OCI-LY3 (cell line): ENCODE results near the gene SLC12A6.

Source experiments
- H2AFZ ChIP-seq: fragments of 200-600, 300-600 bp; shearing (Covaris generic); 2 replicates; pipeline ENCODE4 v1.6.0; 2014; ENCODE audit warnings: antibody characterized with exemption, low read depth, low read length
- H3K27ac ChIP-seq: fragments of 200-600, 300-600 bp; sonication (generic); 2 replicates; pipeline ENCODE4 v1.5.1; 2014; ENCODE audit warnings: mild to moderate bottlenecking, low read length, moderate library complexity, mixed read lengths
- H3K27me3 ChIP-seq: fragments of 200-600, 300-600 bp; sonication (generic); 2 replicates; pipeline ENCODE4 v1.6.1; 2014; ENCODE audit warnings: low read depth, low read length, mixed read lengths
- H3K36me3 ChIP-seq: fragments of 200-600, 300-600 bp; sonication (generic); replicated peaks from 2 replicates; pipeline ENCODE3; 2014; ENCODE audit warnings: low read depth, low read length, mixed read lengths
- H3K4me1 ChIP-seq: fragments of 300-600, 200-600 bp; sonication (generic); 2 replicates; pipeline ENCODE4 v1.6.1; 2014; ENCODE audit warnings: low read length, mixed read lengths
- H3K4me2 ChIP-seq: fragments of 200-600, 300-600 bp; sonication (generic); 2 replicates; pipeline ENCODE4 v1.6.1; 2014; ENCODE audit warnings: low read length, mixed read lengths
- H3K4me3 ChIP-seq: fragments of 300-600, 200-600 bp; sonication (generic); 2 replicates; pipeline ENCODE4 v1.5.1; 2014; ENCODE audit warnings: antibody characterized with exemption, mild to moderate bottlenecking, low read length, moderate library complexity
- H3K79me2 ChIP-seq: fragments of 300-600, 200-600 bp; shearing (Covaris generic); 2 replicates; pipeline ENCODE4 v1.6.1; 2014; ENCODE audit warnings: mild to moderate bottlenecking, low read length, mixed read lengths
- H3K9ac ChIP-seq: fragments of 300-600, 200-600 bp; shearing (Covaris generic); 2 replicates; pipeline ENCODE4 v1.6.0; 2014; ENCODE audit warnings: mild to moderate bottlenecking, low read length, moderate library complexity
- H3K9me3 ChIP-seq: fragments of 200-600, 300-600 bp; shearing (Covaris generic); 2 replicates; pipeline ENCODE4 v1.6.1; 2014; ENCODE audit warnings: low read length, mixed read lengths; ENCODE audit not compliant: insufficient read depth
- H4K20me1 ChIP-seq: fragments of 200-600, 300-600 bp; sonication (generic); 2 replicates; pipeline ENCODE4 v1.6.1; 2016; ENCODE audit warnings: low read length, mixed read lengths; ENCODE audit not compliant: insufficient read depth
- EZH2phosphoT487 ChIP-seq: fragments of 200-600 bp; shearing (Covaris generic); IDR thresholded peaks from 2 replicates; pipeline ENCODE4 v1.6.1; 2018; ENCODE audit warnings: antibody characterized with exemption, mixed run types, low read depth
- TF ChIP-seq, protein P1 (sequence below): fragments of 200-600, 300-600 bp; sonication (generic); IDR thresholded peaks from 2 replicates; pipeline ENCODE4 v1.5.1; 2014; ENCODE audit warnings: antibody characterized with exemption, low read length, low read depth

The SLC12A6 gene

DNA sequence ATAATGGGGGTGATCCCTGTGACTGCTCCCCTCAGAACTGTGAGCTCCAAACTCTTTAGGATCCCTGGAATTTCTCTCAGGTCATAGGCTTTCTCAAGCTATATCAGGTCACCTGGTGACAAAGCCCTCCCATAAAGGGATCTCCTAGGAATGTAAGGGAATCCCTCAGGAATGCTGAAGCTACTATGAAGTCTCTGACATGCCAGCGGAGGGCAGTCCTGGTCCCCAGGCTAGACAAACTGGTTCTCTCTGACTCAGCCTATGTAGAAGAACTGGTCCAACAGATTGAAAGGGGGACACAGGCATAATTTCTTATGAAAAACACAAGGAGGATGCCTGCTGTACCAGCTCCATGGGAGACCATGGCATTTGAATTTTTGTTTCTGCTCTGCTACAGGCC is 22.7 kb upstream of the SLC12A6 start:
- Histone ChIP-seq H3K4me3 (no peak overlapping the region), H3K4me1 (peaks cover 6% of the 10 kb centered on the region), H4K20me1 (peaks cover 6% of the 10 kb centered on the region; the same call in 1 of the 2 replicates), H3K9me3 (no peaks in the 10 kb centered on the region), H3K9ac (no peak overlapping the region), H3K79me2 (peaks cover 15% of the 10 kb centered on the region), H3K27ac (no peak overlapping the region), H3K27me3 (no peaks in the 10 kb centered on the region), H2AFZ (no peak overlapping the region), H3K36me3 (peaks cover 67% of the 10 kb centered on the region), H3K4me2 (no peak overlapping the region)
- TF ChIP-seq, protein P1, sequence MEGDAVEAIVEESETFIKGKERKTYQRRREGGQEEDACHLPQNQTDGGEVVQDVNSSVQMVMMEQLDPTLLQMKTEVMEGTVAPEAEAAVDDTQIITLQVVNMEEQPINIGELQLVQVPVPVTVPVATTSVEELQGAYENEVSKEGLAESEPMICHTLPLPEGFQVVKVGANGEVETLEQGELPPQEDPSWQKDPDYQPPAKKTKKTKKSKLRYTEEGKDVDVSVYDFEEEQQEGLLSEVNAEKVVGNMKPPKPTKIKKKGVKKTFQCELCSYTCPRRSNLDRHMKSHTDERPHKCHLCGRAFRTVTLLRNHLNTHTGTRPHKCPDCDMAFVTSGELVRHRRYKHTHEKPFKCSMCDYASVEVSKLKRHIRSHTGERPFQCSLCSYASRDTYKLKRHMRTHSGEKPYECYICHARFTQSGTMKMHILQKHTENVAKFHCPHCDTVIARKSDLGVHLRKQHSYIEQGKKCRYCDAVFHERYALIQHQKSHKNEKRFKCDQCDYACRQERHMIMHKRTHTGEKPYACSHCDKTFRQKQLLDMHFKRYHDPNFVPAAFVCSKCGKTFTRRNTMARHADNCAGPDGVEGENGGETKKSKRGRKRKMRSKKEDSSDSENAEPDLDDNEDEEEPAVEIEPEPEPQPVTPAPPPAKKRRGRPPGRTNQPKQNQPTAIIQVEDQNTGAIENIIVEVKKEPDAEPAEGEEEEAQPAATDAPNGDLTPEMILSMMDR = no peak
- no peak for TF ChIP-seq EZH2phosphoT487

GRCh38 chr15:34359416-34359815 is 21.8 kb upstream of the SLC12A6 start:
- no peak overlapping the region for H3K27ac ChIP-seq

GRCh38 chr15:34358948-34359347 is 21.4 kb upstream of the SLC12A6 start:
- Histone ChIP-seq H3K9ac (no peak overlapping the region), H2AFZ (no peak overlapping the region), H3K27me3 (no peaks in the 10 kb centered on the region), H3K27ac (no peak overlapping the region), H3K9me3 (no peaks in the 10 kb centered on the region), H3K4me2 (no peak overlapping the region), H3K4me3 (no peak overlapping the region), H4K20me1 (no peaks in the 10 kb centered on the region), H3K36me3 (peaks cover 68% of the 10 kb centered on the region), H3K79me2 (peaks cover 4% of the 10 kb centered on the region), H3K4me1 (no peaks in the 10 kb centered on the region)
- TF ChIP-seq EZH2phosphoT487 = no peak
- TF ChIP-seq, protein P1 = no peak

More at GRCh38 chr15:34359416-34359815, 21.8 kb upstream of the SLC12A6 start:
- Histone ChIP-seq H4K20me1 (no peaks in the 10 kb centered on the region), H3K27me3 (no peaks in the 10 kb centered on the region), H3K36me3 (peaks cover 69% of the 10 kb centered on the region), H2AFZ (no peak overlapping the region), H3K9me3 (no peaks in the 10 kb centered on the region), H3K4me2 (no peak overlapping the region), H3K4me1 (no peaks in the 10 kb centered on the region), H3K79me2 (peaks cover 7% of the 10 kb centered on the region), H3K4me3 (no peak overlapping the region), H3K9ac (no peak overlapping the region)
- TF ChIP-seq EZH2phosphoT487 = no peak
- TF ChIP-seq, protein P1 = no peak

GRCh38 chr15:34358367-34358766 is 20.8 kb upstream of the SLC12A6 start:
- no peak for TF ChIP-seq EZH2phosphoT487
- TF ChIP-seq, protein P1 = no peak

More at GRCh38 chr15:34358367-34358766, 20.8 kb upstream of the SLC12A6 start:
- Histone ChIP-seq H3K9ac (no peak overlapping the region), H3K9me3 (no peaks in the 10 kb centered on the region), H3K27ac (no peak overlapping the region), H3K36me3 (peaks cover 65% of the 10 kb centered on the region), H4K20me1 (no peaks in the 10 kb centered on the region), H3K79me2 (no peaks in the 10 kb centered on the region; the same call in 1 of the 2 replicates), H3K4me1 (no peaks in the 10 kb centered on the region), H3K4me2 (no peak overlapping the region), H2AFZ (no peak overlapping the region), H3K4me3 (no peak overlapping the region), H3K27me3 (no peaks in the 10 kb centered on the region)
